ENCODE measurements around the gene EPHA4. TPM values are rescaled to one million over a fixed set of nuclear protein-coding genes. Genes with fewer than 3 reads are reported as not detected.

The EPHA4 gene
- total RNA-seq, result 25.3 and 33.1 TPM in 2 replicates

DNA sequence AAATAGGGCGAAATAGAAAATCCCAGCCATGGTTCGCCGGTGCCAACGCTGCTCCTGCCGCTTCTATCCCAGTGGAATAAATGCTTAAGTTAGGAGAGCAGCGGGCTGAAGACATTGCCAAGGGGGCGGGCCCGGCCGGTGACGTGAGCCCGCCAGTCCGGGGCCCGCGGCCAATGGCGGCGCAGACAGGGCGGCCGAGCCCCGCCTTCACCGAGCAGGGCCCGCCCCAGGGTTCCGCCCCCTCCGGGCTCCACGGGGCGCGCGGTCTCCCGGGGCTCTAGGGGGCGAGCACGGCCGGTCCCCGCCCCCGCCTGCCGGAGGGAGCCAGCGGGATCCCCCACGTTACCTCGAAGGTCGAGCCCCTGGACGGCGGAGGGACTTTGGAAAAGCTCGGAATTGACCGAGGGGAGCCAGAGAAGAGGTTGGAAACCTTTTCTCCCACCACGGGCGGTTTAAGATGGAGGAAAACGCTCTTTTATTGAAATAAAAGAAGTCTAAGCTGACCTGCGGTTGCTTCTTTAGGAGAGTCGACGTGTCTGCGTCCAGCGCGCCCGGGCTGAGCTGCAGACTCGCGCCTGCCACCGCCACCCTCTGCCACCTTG is at the start of gene EPHA4:
Gene EPHA4, minus strand, starts transcription at position 86 of the 602 bp plus-strand sequence. Its CDS starts 56 bp downstream, at position 30.

